ENCODE results near the gene AQP4.

GRCh38 chr18:26908906-26909305, 43.4 kb upstream of the AQP4 start:
- no peak for TF ChIP-seq CTCF (IDR thresholded peaks at IDR 0.05; ENCODE audit: extremely low read depth in 1 of 2, insufficient read depth in 1 of 2, low read depth in 1 of 2, low read length in 2 of 2)
- TF ChIP-seq POLR2A (IDR thresholded peaks at IDR 0.05; ENCODE audit: low read depth, low read length): no peak
- TF ChIP-seq FOS (IDR thresholded peaks at IDR 0.05; ENCODE audit: borderline replicate concordance, insufficient read depth, low read length): no peak
- TF ChIP-seq POLR2AphosphoS5 (IDR thresholded peaks at IDR 0.05; ENCODE audit: insufficient read depth, low read depth, low read length): no peak
- TF ChIP-seq EZH2 (IDR thresholded peaks at IDR 0.05; ENCODE audit: borderline replicate concordance, low read depth, low read length, severe bottlenecking): no peak

Data from endothelial cell of umbilical vein (primary cell).